ENCODE results near the gene MAP3K20.
"Not testable (repeated sequence)": the region's sequence is repeated elsewhere in the genome, so short reads cannot be mapped to it uniquely, and the experiment has no call there.

The MAP3K20 gene

GRCh38 chr2:173205375-173205774 lies 129.7 kb downstream of the MAP3K20 start:
- TF ChIP-seq CTCF (IDR thresholded peaks at IDR 0.05; ENCODE audit: low read depth, low read length), result no peak
- DNase-seq (ENCODE audit: low read depth in 2 of 2), result peak; percentile 89 to 97
- H3K4me3 ChIP-seq (replicated peaks in 1 of 2; ENCODE audit: low read depth in 2 of 2, low read length in 2 of 2), result no peak overlapping the region

- not testable (repeated sequence) for H3K4me3 ChIP-seq (replicated peaks in 1 of 2; ENCODE audit: low read depth in 2 of 2, low read length in 2 of 2)
- peak in 1 of 2 donors; percentile 38 for DNase-seq (ENCODE audit: low read depth in 2 of 2)
Observed at GRCh38 chr2:173207124-173207523, 131.5 kb downstream of the MAP3K20 start.

GRCh38 chr2:173210270-173211196 lies 134.9 kb downstream of the MAP3K20 start:
- peak; percentile 89 for TF ChIP-seq CTCF (IDR thresholded peaks at IDR 0.05; ENCODE audit: low read depth, low read length)
- peak; percentile 97 to 98 for DNase-seq (ENCODE audit: low read depth in 2 of 2)
- H3K4me3 ChIP-seq (replicated peaks in 1 of 2; ENCODE audit: low read depth in 2 of 2, low read length in 2 of 2), result no peak overlapping the region

GRCh38 chr2:173213181-173213580 lies 137.5 kb downstream of the MAP3K20 start:
- DNase-seq (ENCODE audit: low read depth in 2 of 2), result no peak
- H3K4me3 ChIP-seq (replicated peaks in 1 of 2; ENCODE audit: low read depth in 2 of 2, low read length in 2 of 2), result no peak overlapping the region
- TF ChIP-seq CTCF (IDR thresholded peaks at IDR 0.05; ENCODE audit: low read depth, low read length), result no peak

- TF ChIP-seq CTCF (IDR thresholded peaks at IDR 0.05; ENCODE audit: low read depth, low read length), result no peak
- no peak overlapping the region for H3K4me3 ChIP-seq (replicated peaks in 1 of 2; ENCODE audit: low read depth in 2 of 2, low read length in 2 of 2)
- peak in 1 of 2 donors; percentile 60 for DNase-seq (ENCODE audit: low read depth in 2 of 2)
Observed at GRCh38 chr2:173214213-173214612, 138.6 kb downstream of the MAP3K20 start.

GRCh38 chr2:173215316-173215715 lies 139.7 kb downstream of the MAP3K20 start:
- no peak for TF ChIP-seq CTCF (IDR thresholded peaks at IDR 0.05; ENCODE audit: low read depth, low read length)
- H3K4me3 ChIP-seq (replicated peaks in 1 of 2; ENCODE audit: low read depth in 2 of 2, low read length in 2 of 2), result no peak overlapping the region
- DNase-seq (ENCODE audit: low read depth in 2 of 2), result no peak

- no peak for DNase-seq (ENCODE audit: low read depth in 2 of 2)
- H3K4me3 ChIP-seq (replicated peaks in 1 of 2; ENCODE audit: low read depth in 2 of 2, low read length in 2 of 2), result no peak overlapping the region
- TF ChIP-seq CTCF (IDR thresholded peaks at IDR 0.05; ENCODE audit: low read depth, low read length), result no peak
Observed at GRCh38 chr2:173216051-173216450, 140.4 kb downstream of the MAP3K20 start.

Data from cardiac fibroblast (primary cell).